Neural cell (in vitro differentiated cells): ENCODE measurements around the gene MACF1. TPM values are rescaled to one million over a fixed set of nuclear protein-coding genes. Genes with fewer than 3 reads are reported as not detected.

Experiments used
- H2AFZ ChIP-seq: fragments of 200-600, 300-800 bp; sonication (generic), shearing (Covaris generic); 2 replicates; pipeline ENCODE4 v1.6.0; 2014; ENCODE audit warnings: low read depth, mild to moderate bottlenecking, antibody characterized with exemption, low read length, moderate library complexity
- H3F3A ChIP-seq: fragments of 200-600 bp; shearing (Covaris generic); 2 replicates; pipeline ENCODE4 v1.6.1; 2016; ENCODE audit warnings: mild to moderate bottlenecking, moderate library complexity, mixed read lengths, antibody characterized with exemption, low read length; ENCODE audit not compliant: insufficient read depth, poor library complexity, severe bottlenecking
- H3K27ac ChIP-seq: fragments of 200-600, 300-800 bp; sonication (generic), shearing (Covaris generic); 2 replicates; pipeline ENCODE4 v1.5.1; 2014; ENCODE audit warnings: mild to moderate bottlenecking, low read length, moderate library complexity
- H3K27me3 ChIP-seq: fragments of 300-800, 200-600 bp; sonication (generic), shearing (Covaris generic); 2 replicates; pipeline ENCODE4 v1.6.0; 2014; ENCODE audit warnings: mild to moderate bottlenecking, low read depth, low read length, moderate library complexity; ENCODE audit not compliant: insufficient read depth
- H3K36me3 ChIP-seq: fragments of 300-800, 200-600 bp; sonication (generic), shearing (Covaris generic); 2 replicates; pipeline ENCODE4 v1.5.1; 2014; ENCODE audit warnings: mild to moderate bottlenecking, antibody characterized with exemption, low read length, moderate library complexity; ENCODE audit not compliant: insufficient read depth
- H3K4me2 ChIP-seq: fragments of 300-800, 200-600 bp; sonication (generic), shearing (Covaris generic); 2 replicates; pipeline ENCODE4 v1.6.0; 2014; ENCODE audit warnings: mild to moderate bottlenecking, low read length
- H3K4me3 ChIP-seq: fragments of 300-800, 200-600 bp; sonication (generic), shearing (Covaris generic); 2 replicates; pipeline ENCODE4 v1.5.1; 2014; ENCODE audit warnings: mild to moderate bottlenecking, low read length, moderate library complexity
- H3K79me2 ChIP-seq: fragments of 200-600 bp; shearing (Covaris generic); replicated peaks from 2 replicates; pipeline ENCODE4 v1.6.0; 2014; ENCODE audit warnings: mild to moderate bottlenecking, low read length, moderate library complexity; ENCODE audit not compliant: insufficient read depth
- H3K9ac ChIP-seq: fragments of 300-800, 200-600 bp; sonication (generic), shearing (Covaris generic); 2 replicates; pipeline ENCODE4 v1.6.1; 2016; ENCODE audit warnings: mild to moderate bottlenecking, low read length, mixed read lengths
- H3K9me2 ChIP-seq: fragments of 200-600 bp; shearing (Covaris generic); 2 replicates; pipeline ENCODE4 v1.6.1; 2016; ENCODE audit warnings: mild to moderate bottlenecking, low read length, mixed read lengths; ENCODE audit not compliant: insufficient read depth
- H3K9me3 ChIP-seq: fragments of 200-600, 300-800 bp; sonication (generic), shearing (Covaris generic); 2 replicates; pipeline ENCODE4 v1.6.1; 2016; ENCODE audit warnings: mild to moderate bottlenecking, mixed run types, low read length, moderate library complexity, mixed read lengths
- H4K20me1 ChIP-seq: fragments of 200-600 bp; shearing (Covaris generic); 2 replicates; pipeline ENCODE4 v1.6.1; 2016; ENCODE audit warnings: mild to moderate bottlenecking, mixed run types; ENCODE audit not compliant: insufficient read depth
- EP300 ChIP-seq: fragments of 450-650 bp; conservative IDR thresholded peaks from 2 replicates; pipeline ENCODE4 v1.6.1; 2014; ENCODE audit warnings: antibody characterized with exemption, mild to moderate bottlenecking, moderate library complexity; ENCODE audit not compliant: poor library complexity, severe bottlenecking
- EZH2 ChIP-seq: fragments of 200-600, 300-800 bp; shearing (Covaris generic), sonication (generic); IDR thresholded peaks from 2 replicates; pipeline ENCODE4 v1.6.1; 2014; ENCODE audit warnings: antibody characterized with exemption, low read length, borderline replicate concordance, mild to moderate bottlenecking; ENCODE audit not compliant: insufficient read depth, poor library complexity, severe bottlenecking
- MXI1 ChIP-seq: fragments of 450-650 bp; conservative IDR thresholded peaks from 2 replicates; pipeline ENCODE4 v1.6.1; 2014; ENCODE audit warnings: antibody characterized with exemption, mild to moderate bottlenecking; ENCODE audit not compliant: poor library complexity, severe bottlenecking
- POLR2AphosphoS5 ChIP-seq: IDR thresholded peaks from 2 replicates; pipeline ENCODE4 v1.6.1; 2012
- RAD21 ChIP-seq: fragments of 450-650 bp; conservative IDR thresholded peaks from 2 replicates; pipeline ENCODE4 v1.6.1; 2014; ENCODE audit warnings: antibody characterized with exemption, mild to moderate bottlenecking, moderate library complexity
- SMC3 ChIP-seq: fragments of 450-650 bp; conservative IDR thresholded peaks from 2 replicates; pipeline ENCODE4 v1.6.1; 2014; ENCODE audit warnings: antibody characterized with exemption, mild to moderate bottlenecking, moderate library complexity; ENCODE audit not compliant: poor library complexity
- TAF1 ChIP-seq: IDR thresholded peaks from 2 replicates; pipeline ENCODE4 v1.6.1; 2012; ENCODE audit warnings: low read depth
- polyA plus RNA-seq: library from polyadenylated mRNA; depleted of rRNA; stranded (reverse); fragments of >200 nt; gene quantifications from 2 replicates; pipeline ENCODE4 v1.2.3, GENCODE V29; 2014
- TF ChIP-seq, protein P1 (sequence below): IDR thresholded peaks from 2 replicates; pipeline ENCODE4 v1.6.1; 2012; ENCODE audit warnings: borderline replicate concordance
- TF ChIP-seq, protein P2 (sequence below): fragments of 450-650 bp; IDR thresholded peaks from 2 replicates; pipeline ENCODE4 v1.5.1; 2014; ENCODE audit warnings: antibody characterized with exemption, mild to moderate bottlenecking, moderate library complexity; ENCODE audit not compliant: poor library complexity, severe bottlenecking

Gene MACF1
- polyA plus RNA-seq, 1 donor from 2014 or later, result 176 TPM

DNA sequence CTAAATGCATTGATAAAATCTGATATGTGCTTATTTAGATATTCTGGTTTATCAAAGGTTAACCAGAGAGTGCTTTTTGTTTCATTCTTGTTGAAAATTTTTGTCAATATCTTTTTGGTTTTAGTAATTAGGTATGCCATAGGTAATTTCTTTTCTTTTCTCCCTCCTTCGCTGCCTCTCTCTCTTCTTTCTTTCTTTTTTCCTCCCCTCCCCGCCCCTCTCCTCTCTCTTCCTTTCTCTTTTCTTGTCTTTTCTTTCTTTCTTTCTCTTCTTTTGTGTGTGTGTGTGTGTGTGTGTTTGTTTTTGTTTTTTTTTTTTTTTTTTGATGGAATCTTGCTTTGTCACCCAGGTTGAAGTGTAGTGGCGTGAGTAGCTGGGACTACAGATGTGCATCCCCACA lies 14.4 kb upstream of the MACF1 start:
- Histone ChIP-seq H3K27ac (no peak overlapping the region), H3K79me2 (peaks cover 40% of the 10 kb centered on the region), H3K27me3 (no peaks in the 10 kb centered on the region), H3K9me2 (no peaks in the 10 kb centered on the region), H3K4me3 (no peak overlapping the region), H3K9me3 (no peaks in the 10 kb centered on the region), H2AFZ (no peak overlapping the region), H4K20me1 (peaks cover 6% of the 10 kb centered on the region), H3F3A (no peaks in the 10 kb centered on the region), H3K36me3 (no peaks in the 10 kb centered on the region), H3K9ac (no peak overlapping the region), H3K4me2 (no peak overlapping the region)
- TF ChIP-seq EP300, result no peak
- TF ChIP-seq RAD21, result no peak
- TF ChIP-seq SMC3, result no peak
- no peak for TF ChIP-seq MXI1
- TF ChIP-seq, protein P1, sequence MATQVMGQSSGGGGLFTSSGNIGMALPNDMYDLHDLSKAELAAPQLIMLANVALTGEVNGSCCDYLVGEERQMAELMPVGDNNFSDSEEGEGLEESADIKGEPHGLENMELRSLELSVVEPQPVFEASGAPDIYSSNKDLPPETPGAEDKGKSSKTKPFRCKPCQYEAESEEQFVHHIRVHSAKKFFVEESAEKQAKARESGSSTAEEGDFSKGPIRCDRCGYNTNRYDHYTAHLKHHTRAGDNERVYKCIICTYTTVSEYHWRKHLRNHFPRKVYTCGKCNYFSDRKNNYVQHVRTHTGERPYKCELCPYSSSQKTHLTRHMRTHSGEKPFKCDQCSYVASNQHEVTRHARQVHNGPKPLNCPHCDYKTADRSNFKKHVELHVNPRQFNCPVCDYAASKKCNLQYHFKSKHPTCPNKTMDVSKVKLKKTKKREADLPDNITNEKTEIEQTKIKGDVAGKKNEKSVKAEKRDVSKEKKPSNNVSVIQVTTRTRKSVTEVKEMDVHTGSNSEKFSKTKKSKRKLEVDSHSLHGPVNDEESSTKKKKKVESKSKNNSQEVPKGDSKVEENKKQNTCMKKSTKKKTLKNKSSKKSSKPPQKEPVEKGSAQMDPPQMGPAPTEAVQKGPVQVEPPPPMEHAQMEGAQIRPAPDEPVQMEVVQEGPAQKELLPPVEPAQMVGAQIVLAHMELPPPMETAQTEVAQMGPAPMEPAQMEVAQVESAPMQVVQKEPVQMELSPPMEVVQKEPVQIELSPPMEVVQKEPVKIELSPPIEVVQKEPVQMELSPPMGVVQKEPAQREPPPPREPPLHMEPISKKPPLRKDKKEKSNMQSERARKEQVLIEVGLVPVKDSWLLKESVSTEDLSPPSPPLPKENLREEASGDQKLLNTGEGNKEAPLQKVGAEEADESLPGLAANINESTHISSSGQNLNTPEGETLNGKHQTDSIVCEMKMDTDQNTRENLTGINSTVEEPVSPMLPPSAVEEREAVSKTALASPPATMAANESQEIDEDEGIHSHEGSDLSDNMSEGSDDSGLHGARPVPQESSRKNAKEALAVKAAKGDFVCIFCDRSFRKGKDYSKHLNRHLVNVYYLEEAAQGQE, result no peak
- TF ChIP-seq TAF1, result no peak
- TF ChIP-seq POLR2AphosphoS5, result no peak
- TF ChIP-seq, protein P2, sequence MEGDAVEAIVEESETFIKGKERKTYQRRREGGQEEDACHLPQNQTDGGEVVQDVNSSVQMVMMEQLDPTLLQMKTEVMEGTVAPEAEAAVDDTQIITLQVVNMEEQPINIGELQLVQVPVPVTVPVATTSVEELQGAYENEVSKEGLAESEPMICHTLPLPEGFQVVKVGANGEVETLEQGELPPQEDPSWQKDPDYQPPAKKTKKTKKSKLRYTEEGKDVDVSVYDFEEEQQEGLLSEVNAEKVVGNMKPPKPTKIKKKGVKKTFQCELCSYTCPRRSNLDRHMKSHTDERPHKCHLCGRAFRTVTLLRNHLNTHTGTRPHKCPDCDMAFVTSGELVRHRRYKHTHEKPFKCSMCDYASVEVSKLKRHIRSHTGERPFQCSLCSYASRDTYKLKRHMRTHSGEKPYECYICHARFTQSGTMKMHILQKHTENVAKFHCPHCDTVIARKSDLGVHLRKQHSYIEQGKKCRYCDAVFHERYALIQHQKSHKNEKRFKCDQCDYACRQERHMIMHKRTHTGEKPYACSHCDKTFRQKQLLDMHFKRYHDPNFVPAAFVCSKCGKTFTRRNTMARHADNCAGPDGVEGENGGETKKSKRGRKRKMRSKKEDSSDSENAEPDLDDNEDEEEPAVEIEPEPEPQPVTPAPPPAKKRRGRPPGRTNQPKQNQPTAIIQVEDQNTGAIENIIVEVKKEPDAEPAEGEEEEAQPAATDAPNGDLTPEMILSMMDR, result no peak
- TF ChIP-seq EZH2, result no peak

DNA sequence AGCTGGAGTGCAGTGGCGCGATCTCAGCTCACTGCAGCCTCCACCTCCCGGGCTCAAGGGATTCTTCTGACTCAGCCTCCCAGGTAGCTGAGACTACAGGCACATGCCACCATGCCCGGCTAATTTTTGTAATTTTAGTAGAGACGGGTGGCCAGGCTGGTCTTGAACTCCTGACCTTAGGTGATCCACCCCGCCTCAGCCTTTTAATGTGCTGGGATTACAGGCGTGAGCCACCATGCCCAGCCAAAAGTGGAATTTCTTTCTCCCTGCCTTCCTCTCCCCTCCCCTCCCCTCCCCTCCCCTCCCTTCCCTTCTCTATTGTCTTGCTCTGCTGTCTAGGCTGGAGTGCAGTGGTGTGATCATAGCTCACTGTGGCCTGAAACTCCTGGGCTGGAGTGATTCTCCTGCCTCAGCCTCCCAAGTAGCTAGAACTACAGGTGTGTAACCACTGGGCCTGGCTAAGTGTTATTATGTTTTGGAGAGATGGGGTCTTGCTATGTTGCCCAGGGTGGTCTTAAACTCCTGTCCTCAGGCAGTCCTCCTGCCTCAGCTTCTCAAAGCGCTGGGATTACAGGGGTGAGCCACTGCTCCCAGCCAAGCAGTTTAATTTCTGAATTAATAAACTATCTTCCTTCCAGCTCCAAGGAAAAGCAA lies 10.0 kb upstream of the MACF1 start:
- no peak overlapping the region for H3K27ac ChIP-seq
- no peak overlapping the region for H3K9ac ChIP-seq
- no peaks in the 10 kb centered on the region for H3F3A ChIP-seq
- peaks cover 6% of the 10 kb centered on the region for H4K20me1 ChIP-seq
- H2AFZ ChIP-seq, result no peak overlapping the region
- no peaks in the 10 kb centered on the region for H3K9me2 ChIP-seq
- TF ChIP-seq EP300 (no peak), RAD21 (no peak), SMC3 (no peak), POLR2AphosphoS5 (no peak), EZH2 (no peak), MXI1 (no peak), TAF1 (no peak)
- TF ChIP-seq, protein P1, result no peak
- TF ChIP-seq, protein P2, result no peak
- no peak overlapping the region for H3K4me2 ChIP-seq
- peaks cover 32% of the 10 kb centered on the region for H3K79me2 ChIP-seq
- H3K27me3 ChIP-seq, result no peaks in the 10 kb centered on the region
- no peak overlapping the region for H3K4me3 ChIP-seq
- no peaks in the 10 kb centered on the region for H3K36me3 ChIP-seq
- H3K9me3 ChIP-seq, result no peaks in the 10 kb centered on the region
